GM18511 (cell line): ENCODE measurements around the gene NDNF.

ENCODE experiments used
- ATAC-seq: cut with Tn5 transposase; IDR thresholded peaks from one replicate; pipeline ENCODE4 v1.9.1; 2021; ENCODE audit warnings: mild to moderate bottlenecking, moderate library complexity; ENCODE audit not compliant: unreplicated experiment

The NDNF gene

GRCh38 chr4:121015421-121015820 lies 56.9 kb downstream of the NDNF start:
- no peak for ATAC-seq

- no peak for ATAC-seq
These were observed 57.8 kb downstream of the NDNF start for GRCh38 chr4:121014544-121014943.

GRCh38 chr4:121011780-121012340 lies 60.5 kb downstream of the NDNF start:
- ATAC-seq = no peak

GRCh38 chr4:121011138-121011537 lies 61.2 kb downstream of the NDNF start:
- no peak for ATAC-seq

GRCh38 chr4:121009578-121010478 lies 62.5 kb downstream of the NDNF start:
- no peak for ATAC-seq

GRCh38 chr4:121007660-121008059 lies 64.7 kb downstream of the NDNF start:
- no peak for ATAC-seq

GRCh38 chr4:121003863-121004262 lies 68.5 kb downstream of the NDNF start:
- no peak for ATAC-seq

- ATAC-seq = no peak
These were observed 76.9 kb downstream of the NDNF start for GRCh38 chr4:120995266-120996010.

GRCh38 chr4:120994521-120994920 lies 77.8 kb downstream of the NDNF start:
- no peak for ATAC-seq

GRCh38 chr4:120991885-120992284 lies 80.5 kb downstream of the NDNF start:
- no peak for ATAC-seq

GRCh38 chr4:120990246-120990645 lies 82.1 kb downstream of the NDNF start:
- no peak for ATAC-seq
